HTR-8/SVneo (cell line): ENCODE results near the gene C1orf94.
"Not testable (repeated sequence)": the region's sequence is repeated elsewhere in the genome, so short reads cannot be mapped to it uniquely, and the experiment has no call there.

ENCODE experiments used
- DNase-seq: peaks from one replicate; pipeline ENCODE4 v3.0.0; 2011; ENCODE audit warnings: low spot score, mixed read lengths; ENCODE audit not compliant: insufficient read length
- FAIRE-seq: peaks from 2 replicates; lab custom pipeline; 2011; peaks lifted over from hg19 to GRCh38; lab: Jason Lieb, UNC

C1orf94 gene

DNA sequence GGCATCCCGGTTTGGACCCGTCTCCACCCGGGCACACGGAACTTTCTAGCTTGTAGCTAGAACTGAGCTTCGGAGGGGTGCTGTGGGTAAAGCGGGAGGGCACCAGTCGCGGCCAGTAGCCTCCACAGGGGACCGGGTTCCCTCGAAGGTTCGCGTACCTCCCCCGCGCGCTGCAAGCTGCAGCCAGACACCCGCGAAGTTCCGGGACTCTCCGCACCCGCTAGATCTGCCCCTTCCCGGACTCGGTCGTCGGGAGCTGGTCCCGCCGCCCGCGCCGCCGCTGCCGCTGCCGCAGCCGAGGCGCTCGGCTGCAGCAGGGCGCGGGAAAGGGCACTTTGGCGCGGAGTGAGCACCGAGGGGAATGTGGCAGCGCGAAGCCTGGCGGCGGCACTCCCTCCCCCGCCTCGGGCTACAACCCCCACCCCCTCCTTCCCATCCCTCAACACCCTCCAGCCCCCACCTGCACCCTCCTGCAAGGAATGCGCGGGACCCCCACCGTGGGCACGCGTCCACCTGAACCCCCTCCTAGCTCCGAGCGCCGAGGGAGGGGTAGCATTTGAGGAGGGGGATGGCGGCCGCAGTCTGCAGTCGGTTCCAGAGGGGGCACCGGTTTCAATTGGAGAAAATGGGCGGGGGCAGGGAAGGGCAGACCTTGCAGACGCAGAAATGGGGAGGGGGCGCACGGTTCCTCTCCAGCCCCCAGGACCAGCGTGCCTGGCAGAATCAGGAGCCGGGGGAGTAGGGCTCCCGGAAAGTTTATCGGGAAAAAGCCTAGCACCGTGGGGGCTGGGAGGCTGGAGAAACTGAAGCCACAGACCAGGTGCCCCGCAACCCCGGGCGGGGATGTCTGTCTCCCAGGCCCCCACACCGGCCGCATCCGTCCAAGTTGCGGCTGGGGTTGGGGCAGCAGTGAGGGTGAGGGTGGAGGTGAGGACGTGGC lies 12.6 kb upstream of the C1orf94 start:
- DNase-seq (no peak), FAIRE-seq (no peak)

GRCh38 chr1:34164771-34165391 lies 11.8 kb upstream of the C1orf94 start, which contains the start of gene CSMD2:
TSS of gene CSMD2 (minus strand) at chr1:34165230. CDS start at chr1:34165097, 133 bp downstream.
- peak; percentile 53 for DNase-seq

DNA sequence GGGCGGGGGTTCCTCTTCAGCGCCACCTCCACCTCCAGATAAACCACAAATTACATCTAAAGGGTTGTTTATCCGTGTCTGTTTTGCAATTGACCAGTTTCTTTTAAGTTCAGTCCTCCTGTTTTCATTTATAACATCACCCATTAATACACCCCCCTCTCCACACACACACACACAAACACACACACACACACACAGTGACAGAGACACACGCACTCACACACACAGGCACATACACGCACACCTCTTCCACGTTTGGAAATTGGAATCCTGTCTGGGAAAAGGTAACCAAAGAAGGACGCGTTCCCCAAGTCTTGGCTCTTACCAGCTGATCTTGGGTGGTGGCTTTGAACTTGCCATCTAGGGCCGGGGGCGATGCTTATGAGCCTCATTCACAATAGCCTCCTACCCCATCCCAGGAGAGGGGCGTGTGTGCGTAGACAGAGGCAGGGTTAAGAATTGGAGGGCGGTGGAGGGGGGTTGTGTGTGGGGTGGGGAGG lies 11.2 kb upstream of the C1orf94 start:
- no peak for FAIRE-seq
- DNase-seq = no peak

More at GRCh38 chr1:34164771-34165391, 11.8 kb upstream of the C1orf94 start, which contains the start of gene CSMD2:
- no peak for FAIRE-seq

DNA sequence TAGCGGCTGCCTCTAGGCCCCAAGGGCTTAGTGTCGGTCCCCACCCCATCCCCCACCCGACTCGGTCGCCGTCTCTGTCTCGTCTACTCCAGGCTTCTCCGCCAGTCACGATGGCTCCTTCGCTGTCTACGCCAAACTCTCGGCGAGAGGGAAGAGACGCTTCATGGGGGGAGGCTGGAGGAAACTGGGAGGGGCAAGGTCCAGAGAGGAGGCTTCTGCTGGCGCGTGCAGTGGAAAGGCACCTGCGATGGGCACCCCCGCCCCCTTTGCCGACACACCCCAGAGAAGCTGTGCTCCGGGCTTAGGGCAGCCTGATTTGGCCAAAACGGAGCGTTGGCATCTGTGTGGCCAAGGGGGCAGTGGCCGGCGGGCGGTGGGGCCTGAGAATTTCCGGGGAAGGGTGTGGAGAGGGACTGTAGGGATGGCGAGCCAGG lies 10.5 kb upstream of the C1orf94 start:
- DNase-seq (no peak), FAIRE-seq (no peak)

GRCh38 chr1:34166625-34167361 lies 9.9 kb upstream of the C1orf94 start:
- no peak for FAIRE-seq
- DNase-seq = no peak

GRCh38 chr1:34167389-34167788 lies 9.3 kb upstream of the C1orf94 start:
- no peak for DNase-seq
- no peak for FAIRE-seq

- no peak for DNase-seq
Observed at GRCh38 chr1:34175744-34176143, 963 bp upstream of the C1orf94 start.

GRCh38 chr1:34178072-34178471 lies 1.4 kb downstream of the C1orf94 start:
- FAIRE-seq = no peak
- no peak for DNase-seq

More at GRCh38 chr1:34175744-34176143, 963 bp upstream of the C1orf94 start:
- no peak for FAIRE-seq

GRCh38 chr1:34183381-34183780 lies 6.7 kb downstream of the C1orf94 start:
- FAIRE-seq, DNase-seq: not testable (repeated sequence)

DNA sequence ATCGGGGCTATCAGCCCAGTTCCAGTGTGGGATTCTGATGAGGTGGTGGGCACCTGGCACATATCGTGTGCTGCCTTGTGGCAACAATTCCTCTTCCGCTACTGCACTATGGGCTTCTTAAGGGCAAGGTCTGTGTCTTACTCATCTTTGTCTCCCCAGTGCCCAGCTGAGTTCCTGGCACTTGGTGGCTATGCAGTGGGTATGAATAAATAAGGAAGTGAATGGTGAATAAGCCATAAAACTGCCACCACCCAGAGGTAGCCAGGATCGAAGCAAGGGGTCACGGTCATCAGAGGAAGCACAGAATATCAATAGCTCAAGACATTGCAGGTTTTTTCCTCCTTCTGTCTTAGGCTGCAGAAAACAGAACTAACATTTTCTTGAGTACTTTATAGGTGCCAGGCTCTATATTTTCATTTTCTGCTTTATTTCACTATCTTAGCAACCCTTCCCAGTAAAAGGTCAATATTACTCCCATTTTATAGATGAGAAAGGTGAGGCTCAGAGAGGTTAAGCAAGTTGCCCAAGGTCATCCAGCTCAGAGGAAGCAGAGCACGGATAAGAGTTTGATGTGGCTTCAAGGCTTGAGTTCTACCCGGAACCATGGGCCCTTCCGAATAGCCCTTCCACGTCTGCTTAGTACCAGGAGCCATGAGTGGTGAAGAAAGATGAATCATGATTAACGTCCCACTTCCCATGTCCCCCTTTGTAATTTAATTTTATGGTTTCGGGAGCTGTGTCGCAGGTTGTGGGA lies 10.2 kb downstream of the C1orf94 start:
- DNase-seq (no peak), FAIRE-seq (no peak)

DNA sequence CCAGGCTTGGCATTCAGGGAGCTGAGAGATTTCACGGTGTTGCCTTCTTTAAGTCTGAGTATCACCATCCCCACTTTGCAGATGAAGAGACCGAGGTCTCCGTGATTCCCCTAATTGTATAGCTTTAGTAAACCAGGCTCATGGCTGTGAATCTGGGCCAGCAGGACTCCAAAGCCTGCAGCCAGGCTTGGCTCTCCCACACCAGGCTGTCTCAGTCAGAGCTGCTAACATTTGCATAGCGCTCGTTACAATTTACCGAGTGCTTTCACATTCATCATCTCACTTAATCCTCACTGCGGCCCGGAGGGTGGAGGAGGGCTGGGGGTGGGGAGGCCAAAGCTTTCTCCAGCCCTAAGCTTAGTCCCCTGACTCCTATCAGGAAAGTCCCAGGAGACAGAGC lies 11.7 kb downstream of the C1orf94 start:
- DNase-seq (no peak), FAIRE-seq (no peak)

GRCh38 chr1:34188985-34189384 lies 12.3 kb downstream of the C1orf94 start:
- FAIRE-seq = no peak
- no peak for DNase-seq

DNA sequence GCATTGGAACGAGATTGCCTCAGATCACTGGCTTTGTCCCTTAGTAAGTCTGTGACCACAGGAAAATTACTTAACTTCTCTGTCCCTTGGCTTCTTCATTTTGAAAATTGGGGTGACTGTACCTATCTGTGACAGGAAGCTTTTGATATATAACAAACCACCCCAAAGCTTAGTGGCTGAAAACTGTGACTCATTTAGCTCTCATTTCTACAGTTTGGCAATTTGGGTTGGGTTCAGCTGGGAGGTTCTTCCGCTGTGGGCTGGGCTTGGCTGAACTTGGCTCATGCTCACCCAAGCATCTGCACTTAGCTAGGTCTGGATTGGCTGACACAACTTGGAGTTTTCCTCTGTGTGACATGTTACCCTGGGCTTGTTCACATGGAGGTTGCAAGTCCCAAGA lies 14.0 kb downstream of the C1orf94 start:
- DNase-seq (no peak), FAIRE-seq (no peak)

- FAIRE-seq = no peak
- DNase-seq = no peak
Observed at GRCh38 chr1:34192621-34193020, 15.9 kb downstream of the C1orf94 start.

GRCh38 chr1:34199927-34200326 lies 23.2 kb downstream of the C1orf94 start:
- peak; percentile 33 for DNase-seq
- FAIRE-seq = no peak

- no peak for DNase-seq
- no peak for FAIRE-seq
Observed at GRCh38 chr1:34212673-34213072, 36.0 kb downstream of the C1orf94 start.

GRCh38 chr1:34213956-34214355 lies 37.2 kb downstream of the C1orf94 start:
- FAIRE-seq = no peak
- DNase-seq = no peak

DNA sequence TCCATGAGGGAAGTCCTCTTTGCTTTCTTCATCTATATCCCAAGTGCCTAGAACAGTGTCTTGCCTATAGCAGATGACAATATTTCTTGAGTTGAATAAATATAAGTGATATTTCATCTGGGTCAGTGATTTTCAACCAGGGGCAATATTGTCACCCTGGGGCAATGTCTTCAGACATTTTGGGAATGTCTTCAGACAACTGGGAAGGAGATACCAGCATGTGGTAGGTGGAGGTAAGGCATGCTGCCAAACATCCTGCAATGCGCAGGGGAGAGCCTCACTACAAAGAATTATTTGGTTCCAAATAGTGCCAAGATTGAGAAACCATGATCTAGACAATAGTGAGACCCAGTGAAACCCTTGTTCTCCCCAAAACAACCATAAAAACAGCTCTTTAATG lies 54.7 kb downstream of the C1orf94 start:
- DNase-seq (no peak), FAIRE-seq (no peak)

GRCh38 chr1:34235594-34235993 lies 58.9 kb downstream of the C1orf94 start:
- DNase-seq (no peak), FAIRE-seq (no peak)

DNA sequence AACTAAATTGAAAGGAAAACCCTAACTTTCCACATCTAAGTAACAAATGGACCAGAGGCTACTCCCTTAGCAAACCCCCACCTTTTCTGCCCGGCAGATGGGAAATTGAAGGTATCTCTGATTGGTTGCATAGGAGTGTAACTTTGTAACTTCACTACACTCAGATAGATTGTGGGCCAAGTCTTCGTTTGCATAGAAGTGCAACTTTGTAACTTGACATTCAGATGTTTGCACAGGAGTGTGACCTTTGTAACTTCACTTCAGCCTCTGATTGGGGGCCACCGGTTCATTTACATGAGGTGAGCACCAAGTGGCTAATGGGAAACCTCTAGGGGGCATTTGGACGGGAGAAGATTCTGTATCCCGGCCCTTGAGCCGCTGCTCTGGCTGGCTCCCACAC lies 59.4 kb downstream of the C1orf94 start:
- no peak for FAIRE-seq

More for the DNA sequence above, 59.4 kb downstream of the C1orf94 start:
- DNase-seq = no peak
